OCI-LY1 (cell line): ENCODE results near the gene BORCS8.

ENCODE experiments used
- EZH2 ChIP-seq: fragments of 200-600 bp; sonication (generic), shearing (Covaris generic); IDR thresholded peaks from 2 replicates; pipeline ENCODE4 v1.8.0; 2017; ENCODE audit warnings: borderline replicate concordance, mixed run types, mild to moderate bottlenecking, antibody characterized with exemption, low read length, moderate library complexity, mixed read lengths
- TF ChIP-seq, protein P1 (sequence below): fragments of 200-600 bp; sonication (generic), shearing (Covaris generic); IDR thresholded peaks from 2 replicates; pipeline ENCODE4 v1.5.1; 2017; ENCODE audit warnings: mild to moderate bottlenecking, antibody characterized with exemption, low read length, moderate library complexity, mixed read lengths

DNA sequence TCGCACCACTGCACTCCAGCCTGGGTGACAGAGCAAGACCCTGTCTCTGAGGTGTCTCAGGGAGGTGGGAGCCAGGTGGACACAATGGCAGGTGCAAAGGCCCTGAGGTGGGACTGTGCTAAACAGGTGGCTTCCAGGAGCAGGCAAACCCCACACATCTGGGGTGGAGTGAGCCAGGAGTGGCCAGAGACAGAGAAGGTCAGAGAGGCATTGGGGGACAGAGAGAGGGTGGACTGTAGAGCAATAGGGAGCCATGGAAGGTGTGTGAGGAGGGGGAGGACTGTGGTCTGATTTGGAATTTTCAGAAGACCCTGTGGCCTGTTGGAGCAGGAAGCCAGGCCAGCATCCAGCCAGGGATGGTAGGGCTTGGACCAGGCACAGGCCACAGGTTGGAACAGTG is 26.6 kb downstream of the BORCS8 start:
- TF ChIP-seq, protein P1, sequence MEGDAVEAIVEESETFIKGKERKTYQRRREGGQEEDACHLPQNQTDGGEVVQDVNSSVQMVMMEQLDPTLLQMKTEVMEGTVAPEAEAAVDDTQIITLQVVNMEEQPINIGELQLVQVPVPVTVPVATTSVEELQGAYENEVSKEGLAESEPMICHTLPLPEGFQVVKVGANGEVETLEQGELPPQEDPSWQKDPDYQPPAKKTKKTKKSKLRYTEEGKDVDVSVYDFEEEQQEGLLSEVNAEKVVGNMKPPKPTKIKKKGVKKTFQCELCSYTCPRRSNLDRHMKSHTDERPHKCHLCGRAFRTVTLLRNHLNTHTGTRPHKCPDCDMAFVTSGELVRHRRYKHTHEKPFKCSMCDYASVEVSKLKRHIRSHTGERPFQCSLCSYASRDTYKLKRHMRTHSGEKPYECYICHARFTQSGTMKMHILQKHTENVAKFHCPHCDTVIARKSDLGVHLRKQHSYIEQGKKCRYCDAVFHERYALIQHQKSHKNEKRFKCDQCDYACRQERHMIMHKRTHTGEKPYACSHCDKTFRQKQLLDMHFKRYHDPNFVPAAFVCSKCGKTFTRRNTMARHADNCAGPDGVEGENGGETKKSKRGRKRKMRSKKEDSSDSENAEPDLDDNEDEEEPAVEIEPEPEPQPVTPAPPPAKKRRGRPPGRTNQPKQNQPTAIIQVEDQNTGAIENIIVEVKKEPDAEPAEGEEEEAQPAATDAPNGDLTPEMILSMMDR: no peak
- no peak for TF ChIP-seq EZH2
